SK-N-MC (cell line): ENCODE data around the gene ZNF285.
"Not testable (repeated sequence)": the region's sequence is repeated elsewhere in the genome, so short reads cannot be mapped to it uniquely, and the experiment has no call there.

Source experiments
- EZH2 ChIP-seq: fragments of 200-600 bp; sonication (generic); IDR thresholded peaks from one replicate; pipeline ENCODE4 v1.6.1; 2017; ENCODE audit warnings: antibody characterized with exemption
- FOXP2 ChIP-seq: optimal IDR thresholded peaks from 2 replicates; pipeline ENCODE3; 2011; ENCODE audit warnings: mild to moderate bottlenecking, moderate library complexity; ENCODE audit not compliant: insufficient read depth; ENCODE audit errors: extremely low read length, control extremely low read depth
- POLR2AphosphoS5 ChIP-seq: IDR thresholded peaks from 2 replicates; pipeline ENCODE4 v1.6.1; 2012; ENCODE audit warnings: mild to moderate bottlenecking, low read depth, low read length, borderline replicate concordance

DNA sequence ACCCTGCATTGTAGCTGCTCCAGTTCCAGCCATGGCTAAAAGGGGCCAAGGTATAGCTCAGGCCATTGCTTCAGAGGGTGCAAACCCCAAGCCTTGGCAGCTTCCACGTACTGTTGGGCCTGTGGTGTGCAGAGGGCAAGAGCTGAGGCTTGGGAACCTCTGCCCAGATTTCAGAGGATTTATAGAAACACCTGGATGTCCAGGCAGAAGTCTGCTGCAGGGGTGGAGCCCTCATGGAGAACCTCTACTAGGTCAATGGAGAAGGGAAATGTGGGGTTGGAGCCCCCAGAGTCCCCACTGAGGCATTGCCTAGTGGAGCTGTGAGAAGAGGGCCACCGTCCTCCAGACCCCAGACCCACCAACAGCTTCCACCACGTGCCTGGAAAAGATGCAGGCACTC lies 66.8 kb downstream of the ZNF285 start:
- not testable (repeated sequence) for TF ChIP-seq POLR2AphosphoS5, EZH2, FOXP2
